Loucy (cell line): ENCODE results near the gene OLA1.

Experiments used
- H2AFZ ChIP-seq: fragments of 200-600 bp; sonication (generic); 2 replicates; pipeline ENCODE4 v1.6.0; 2016; ENCODE audit warnings: antibody characterized with exemption, mild to moderate bottlenecking, low read length, moderate library complexity
- H3F3A ChIP-seq: fragments of 200-600 bp; 2 replicates; pipeline ENCODE4 v1.6.0; 2016; ENCODE audit warnings: antibody characterized with exemption, low read depth, mild to moderate bottlenecking
- H3K27me3 ChIP-seq: fragments of 200-600 bp; sonication (generic); 2 replicates; pipeline ENCODE4 v1.6.1; 2014; ENCODE audit warnings: low read length, mild to moderate bottlenecking; ENCODE audit not compliant: insufficient read depth, poor library complexity, severe bottlenecking
- H3K36me3 ChIP-seq: fragments of 200-600 bp; sonication (generic); 2 replicates; pipeline ENCODE4 v1.6.1; 2016; ENCODE audit warnings: low read length; ENCODE audit not compliant: insufficient read depth
- H3K4me1 ChIP-seq: fragments of 200-600 bp; sonication (generic); 2 replicates; pipeline ENCODE4 v1.5.1; 2014; ENCODE audit warnings: low read length, mild to moderate bottlenecking; ENCODE audit not compliant: insufficient read depth, poor library complexity, severe bottlenecking
- H3K4me2 ChIP-seq: fragments of 200-600 bp; sonication (generic); 2 replicates; pipeline ENCODE4 v1.6.0; 2014; ENCODE audit warnings: antibody characterized with exemption, low read length, low read depth, mild to moderate bottlenecking; ENCODE audit not compliant: poor library complexity, severe bottlenecking
- H3K4me3 ChIP-seq: fragments of 200-600 bp; sonication (generic); 2 replicates; pipeline ENCODE4 v1.5.1; 2014; ENCODE audit warnings: low read length, mild to moderate bottlenecking, mixed read lengths; ENCODE audit not compliant: poor library complexity, severe bottlenecking
- H3K79me2 ChIP-seq: fragments of 200-600 bp; sonication (generic); 2 replicates; pipeline ENCODE4 v1.6.1; 2014; ENCODE audit warnings: low read length; ENCODE audit not compliant: insufficient read depth
- H3K9ac ChIP-seq: fragments of 200-600 bp; sonication (generic); 2 replicates; pipeline ENCODE4 v1.6.0; 2014; ENCODE audit warnings: mild to moderate bottlenecking, low read depth, low read length, moderate library complexity; ENCODE audit not compliant: poor library complexity, severe bottlenecking
- H3K9me2 ChIP-seq: fragments of 200-600 bp; sonication (generic); replicated peaks from 2 replicates; pipeline ENCODE4 v1.6.1; 2016; ENCODE audit warnings: low read depth, low read length, mixed read lengths
- H3K9me3 ChIP-seq: fragments of 200-600 bp; sonication (generic); 2 replicates; pipeline ENCODE4 v1.6.1; 2014; ENCODE audit warnings: mild to moderate bottlenecking, antibody characterized with exemption, low read length, low read depth; ENCODE audit not compliant: insufficient read depth
- H4K20me1 ChIP-seq: fragments of 200-600 bp; sonication (generic); 2 replicates; pipeline ENCODE4 v1.6.0; 2014; ENCODE audit warnings: antibody characterized with exemption, low read length, mild to moderate bottlenecking; ENCODE audit not compliant: insufficient read depth, poor library complexity, severe bottlenecking
- EZH2phosphoT487 ChIP-seq: fragments of 200-600 bp; IDR thresholded peaks from 2 replicates; pipeline ENCODE4 v1.6.1; 2018; ENCODE audit warnings: antibody characterized with exemption, mild to moderate bottlenecking, moderate library complexity, borderline replicate concordance
- TF ChIP-seq, protein P1 (sequence below): fragments of 200-600 bp; sonication (generic); conservative IDR thresholded peaks from 2 replicates; pipeline ENCODE4 v1.5.1; 2014; ENCODE audit warnings: mild to moderate bottlenecking, antibody characterized with exemption, low read length

Gene OLA1

DNA sequence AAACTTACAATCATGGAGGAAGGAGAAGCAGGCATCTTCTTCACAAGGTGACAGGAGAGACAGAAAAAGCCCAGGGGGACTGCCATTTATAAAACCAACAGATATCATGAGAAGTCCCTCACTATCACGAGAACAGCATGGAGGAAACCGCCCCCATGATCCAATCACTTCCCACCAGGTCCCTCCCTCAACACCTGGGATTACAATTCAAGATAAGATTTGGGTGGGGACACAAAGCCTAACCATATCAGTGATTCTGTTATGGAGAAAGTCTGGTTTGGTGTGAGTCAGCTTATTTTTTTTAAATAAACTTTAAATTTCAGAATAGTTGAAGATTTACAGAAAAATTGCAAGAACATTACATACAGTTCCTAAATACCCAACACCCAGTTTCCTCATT lies 198.4 kb downstream of the OLA1 start:
- Histone ChIP-seq H3K9me3 (no peaks in the 10 kb centered on the region), H3K9ac (no peak overlapping the region), H2AFZ (no peak overlapping the region), H3K36me3 (no peaks in the 10 kb centered on the region), H3K4me3 (no peak overlapping the region), H3K79me2 (no peaks in the 10 kb centered on the region), H3K4me1 (peaks cover 5% of the 10 kb centered on the region), H3K4me2 (no peak overlapping the region), H3K27me3 (no peaks in the 10 kb centered on the region), H4K20me1 (no peaks in the 10 kb centered on the region), H3F3A (no peaks in the 10 kb centered on the region), H3K9me2 (no peaks in the 10 kb centered on the region)
- TF ChIP-seq, protein P1, sequence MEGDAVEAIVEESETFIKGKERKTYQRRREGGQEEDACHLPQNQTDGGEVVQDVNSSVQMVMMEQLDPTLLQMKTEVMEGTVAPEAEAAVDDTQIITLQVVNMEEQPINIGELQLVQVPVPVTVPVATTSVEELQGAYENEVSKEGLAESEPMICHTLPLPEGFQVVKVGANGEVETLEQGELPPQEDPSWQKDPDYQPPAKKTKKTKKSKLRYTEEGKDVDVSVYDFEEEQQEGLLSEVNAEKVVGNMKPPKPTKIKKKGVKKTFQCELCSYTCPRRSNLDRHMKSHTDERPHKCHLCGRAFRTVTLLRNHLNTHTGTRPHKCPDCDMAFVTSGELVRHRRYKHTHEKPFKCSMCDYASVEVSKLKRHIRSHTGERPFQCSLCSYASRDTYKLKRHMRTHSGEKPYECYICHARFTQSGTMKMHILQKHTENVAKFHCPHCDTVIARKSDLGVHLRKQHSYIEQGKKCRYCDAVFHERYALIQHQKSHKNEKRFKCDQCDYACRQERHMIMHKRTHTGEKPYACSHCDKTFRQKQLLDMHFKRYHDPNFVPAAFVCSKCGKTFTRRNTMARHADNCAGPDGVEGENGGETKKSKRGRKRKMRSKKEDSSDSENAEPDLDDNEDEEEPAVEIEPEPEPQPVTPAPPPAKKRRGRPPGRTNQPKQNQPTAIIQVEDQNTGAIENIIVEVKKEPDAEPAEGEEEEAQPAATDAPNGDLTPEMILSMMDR = no peak
- no peak for TF ChIP-seq EZH2phosphoT487

DNA sequence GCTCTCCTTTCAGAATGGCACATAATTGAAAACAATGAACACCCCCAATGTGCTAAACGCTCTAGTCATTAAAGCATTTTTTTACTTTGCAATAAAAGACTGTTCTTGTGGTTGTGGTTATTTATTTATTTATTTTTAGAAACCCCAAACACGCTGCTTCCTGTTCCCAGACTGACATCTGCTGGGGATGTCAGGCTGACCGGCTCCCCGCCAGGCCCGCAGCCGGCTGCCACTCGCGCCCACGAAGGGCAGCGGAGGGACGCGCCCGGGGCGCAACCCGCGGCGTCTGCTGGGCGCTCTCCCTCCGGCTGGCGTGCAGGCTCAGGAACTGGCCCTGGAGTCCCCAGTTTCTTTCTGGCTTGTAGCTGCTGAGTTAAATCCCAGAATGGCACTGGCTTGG lies 200.1 kb downstream of the OLA1 start:
- no peaks in the 10 kb centered on the region for H4K20me1 ChIP-seq
- no peaks in the 10 kb centered on the region for H3K9me2 ChIP-seq
- no peak overlapping the region for H3K4me2 ChIP-seq
- no peaks in the 10 kb centered on the region for H3F3A ChIP-seq
- H3K79me2 ChIP-seq = no peaks in the 10 kb centered on the region
- peaks cover 5% of the 10 kb centered on the region for H3K4me1 ChIP-seq
- H3K9me3 ChIP-seq = no peaks in the 10 kb centered on the region
- H3K9ac ChIP-seq = no peak overlapping the region
- H2AFZ ChIP-seq = no peak overlapping the region
- H3K36me3 ChIP-seq = no peaks in the 10 kb centered on the region
- no peak for TF ChIP-seq EZH2phosphoT487
- TF ChIP-seq, protein P1 = no peak
- no peak overlapping the region for H3K4me3 ChIP-seq
- H3K27me3 ChIP-seq = no peaks in the 10 kb centered on the region

DNA sequence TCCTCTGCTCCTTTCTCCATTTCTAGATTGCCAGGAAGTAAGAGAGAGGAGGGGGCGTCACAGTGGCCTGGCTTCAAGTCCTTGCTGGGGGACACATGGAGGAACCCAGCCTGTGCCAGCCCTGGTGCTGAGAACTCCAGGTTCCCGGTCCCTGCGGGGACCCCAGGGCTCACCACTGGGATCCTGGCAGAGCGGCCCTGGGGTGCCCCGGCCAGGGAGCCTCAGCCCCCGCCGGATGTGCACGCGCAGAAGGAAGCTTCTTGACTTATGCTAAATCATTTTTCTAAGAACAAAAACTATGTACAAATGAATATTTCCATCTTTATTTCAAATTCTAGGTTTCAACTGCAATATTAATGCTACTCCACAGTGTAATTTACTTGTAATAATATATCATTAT lies 200.6 kb downstream of the OLA1 start:
- Histone ChIP-seq H3K4me1 (peaks cover 5% of the 10 kb centered on the region), H3F3A (no peaks in the 10 kb centered on the region), H3K9me2 (no peaks in the 10 kb centered on the region), H3K4me2 (no peak overlapping the region), H3K9ac (no peak overlapping the region), H4K20me1 (no peaks in the 10 kb centered on the region), H3K79me2 (no peaks in the 10 kb centered on the region), H2AFZ (no peak overlapping the region), H3K4me3 (no peak overlapping the region), H3K27me3 (no peaks in the 10 kb centered on the region), H3K36me3 (no peaks in the 10 kb centered on the region), H3K9me3 (no peaks in the 10 kb centered on the region)
- no peak for TF ChIP-seq EZH2phosphoT487
- TF ChIP-seq, protein P1 = no peak
